HG02840 (cell line): ENCODE measurements around the gene AGXT.

Experiments
- ATAC-seq: cut with Tn5 transposase; IDR thresholded peaks from one replicate; pipeline ENCODE4 v1.9.1; 2021; ENCODE audit warnings: mild to moderate bottlenecking, moderate library complexity, moderate number of reproducible peaks; ENCODE audit not compliant: unreplicated experiment, low FRiP score

The AGXT gene

GRCh38 chr2:240925191-240925567 is 56.6 kb downstream of the AGXT start:
- ATAC-seq = no peak

- ATAC-seq = no peak
Measured at GRCh38 chr2:240925568-240926515, 57.2 kb downstream of the AGXT start.

- no peak for ATAC-seq
Measured at GRCh38 chr2:240926516-240927389, 58.1 kb downstream of the AGXT start.

- no peak for ATAC-seq
Measured at GRCh38 chr2:240927390-240927781, 58.8 kb downstream of the AGXT start.

GRCh38 chr2:240928476-240929363 is 60.1 kb downstream of the AGXT start:
- ATAC-seq = no peak

GRCh38 chr2:240929364-240930095 is 60.9 kb downstream of the AGXT start:
- ATAC-seq = no peak
